HG03558 (cell line): Measurements from ENCODE around the gene WDFY1.
"Not testable (repeated sequence)": the region's sequence is repeated elsewhere in the genome, so short reads cannot be mapped to it uniquely, and the experiment has no call there.

Source experiments
- ATAC-seq: cut with Tn5 transposase; IDR thresholded peaks from one replicate; pipeline ENCODE4 v1.9.1; 2021; ENCODE audit warnings: moderate number of reproducible peaks; ENCODE audit not compliant: unreplicated experiment; ENCODE audit errors: extremely low read depth

WDFY1 gene

GRCh38 chr2:223900531-223900930, 44.6 kb downstream of the WDFY1 start:
- ATAC-seq, result no peak

- no peak for ATAC-seq
These were observed 45.1 kb downstream of the WDFY1 start for GRCh38 chr2:223900066-223900465.

DNA sequence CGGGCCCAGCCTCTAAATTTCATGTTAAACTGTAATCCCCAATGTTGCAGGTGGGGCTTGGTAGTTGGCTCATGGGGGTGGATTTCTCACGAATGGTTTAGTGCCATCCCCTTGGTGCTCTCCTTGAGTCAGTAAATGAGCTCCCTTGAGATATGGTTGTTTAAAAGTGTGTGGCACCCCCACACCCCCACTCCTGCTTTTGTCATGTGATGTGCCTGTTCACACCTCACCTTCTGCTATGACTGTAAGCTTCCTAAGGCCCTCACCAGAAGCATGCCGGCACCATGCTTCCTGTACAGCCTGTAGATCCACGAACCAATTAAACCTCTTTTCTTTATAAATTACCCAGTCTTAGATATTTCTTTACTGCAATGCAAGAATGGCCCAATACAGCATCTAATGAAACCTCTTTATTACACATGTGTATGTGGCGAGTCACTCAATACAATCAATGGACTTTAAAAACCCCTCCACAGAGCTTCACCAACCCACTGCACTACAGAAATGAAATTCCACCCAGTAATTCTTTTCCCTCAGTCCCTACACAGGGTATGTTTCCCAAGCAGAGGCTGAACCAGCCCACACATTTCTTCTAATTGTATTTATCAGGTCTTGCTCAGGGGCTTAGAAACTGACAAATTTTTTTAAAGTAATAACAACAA, 47.3 kb downstream of the WDFY1 start:
- ATAC-seq, result no peak

DNA sequence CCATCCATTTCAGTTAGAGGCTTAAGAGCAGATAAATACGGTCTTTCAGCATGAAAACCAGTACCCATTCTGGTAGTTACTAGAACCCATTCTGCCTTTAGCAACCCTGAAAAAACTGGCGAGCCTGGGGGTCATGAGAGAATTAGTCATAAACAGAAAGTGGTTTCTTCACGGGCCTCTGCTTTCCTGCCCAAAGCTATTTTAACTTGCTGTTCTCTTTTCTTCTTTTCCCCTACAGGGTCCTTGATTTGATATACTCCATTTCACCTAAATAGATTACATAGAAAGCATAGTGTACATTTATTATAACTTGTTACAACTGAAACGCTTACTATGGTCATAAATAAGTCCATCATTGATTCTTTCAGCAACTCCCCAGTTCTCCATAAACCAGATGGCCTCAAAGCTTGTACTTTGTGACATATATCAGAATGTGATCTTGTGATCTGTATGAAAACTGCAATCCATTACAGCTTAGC, 48.3 kb downstream of the WDFY1 start:
- ATAC-seq, result peak; percentile 50

DNA sequence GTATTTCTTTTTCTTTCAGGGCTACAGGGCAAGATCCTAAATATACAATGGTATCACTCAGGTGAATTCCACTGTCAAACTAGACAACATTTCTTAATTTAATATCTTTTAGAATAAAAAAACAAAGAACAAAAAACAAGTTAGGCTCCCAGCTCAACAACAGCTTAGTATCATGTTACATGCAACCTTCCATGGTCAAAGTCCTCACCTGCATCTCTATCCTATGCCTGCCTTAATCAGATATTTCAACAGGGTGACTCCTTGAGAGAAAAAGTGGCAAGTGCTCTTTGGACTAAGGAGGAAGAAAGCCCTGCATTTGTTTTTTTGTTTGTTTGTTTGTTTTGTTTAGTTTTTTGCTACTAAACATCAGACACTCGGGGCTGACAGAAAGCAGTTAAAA, 50.2 kb downstream of the WDFY1 start:
- no peak for ATAC-seq

DNA sequence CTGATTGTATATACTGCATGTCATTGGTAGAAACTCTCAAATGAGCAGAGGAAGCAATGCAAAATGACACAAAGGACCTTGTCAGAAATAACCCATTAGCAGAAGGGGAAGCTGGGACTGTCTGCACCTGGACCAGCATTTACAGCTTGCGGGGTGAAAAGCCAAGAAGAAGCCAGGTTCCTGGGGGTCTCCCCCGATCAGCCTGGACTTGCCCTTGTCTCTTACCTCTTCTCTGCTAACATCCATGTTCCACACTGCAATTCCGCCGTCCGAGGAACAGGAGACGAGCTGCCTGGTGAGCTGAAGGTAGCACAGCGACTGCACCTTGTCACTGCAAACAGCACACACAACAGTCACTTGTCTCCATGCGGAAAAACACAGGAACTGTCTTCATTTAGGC, 51.1 kb downstream of the WDFY1 start:
- ATAC-seq, result no peak

GRCh38 chr2:223890721-223891120, 54.4 kb downstream of the WDFY1 start:
- ATAC-seq, result no peak

DNA sequence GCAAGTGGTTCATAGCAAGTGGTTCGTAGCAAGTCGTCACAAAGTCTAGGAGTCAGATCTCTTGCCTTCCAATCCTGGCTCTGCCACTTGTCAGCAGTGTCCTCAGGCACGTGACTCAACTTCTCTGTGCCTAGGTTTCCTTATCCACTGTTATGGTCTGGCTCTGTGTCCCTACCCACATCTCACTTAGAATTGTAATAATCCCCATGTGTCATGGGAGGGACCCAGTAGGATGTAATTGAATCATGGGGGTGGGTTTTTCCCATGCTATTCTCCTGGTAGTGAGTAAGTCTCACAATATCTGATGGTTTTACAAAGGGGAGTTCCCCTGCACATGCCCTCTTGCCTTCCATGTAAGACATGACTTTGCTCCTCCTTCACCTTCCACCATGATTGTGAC, 55.9 kb downstream of the WDFY1 start:
- no peak for ATAC-seq

- ATAC-seq, result no peak
These were observed 56.9 kb downstream of the WDFY1 start for GRCh38 chr2:223888251-223888650.

- no peak for ATAC-seq
These were observed 58.0 kb downstream of the WDFY1 start for GRCh38 chr2:223887127-223887526.

DNA sequence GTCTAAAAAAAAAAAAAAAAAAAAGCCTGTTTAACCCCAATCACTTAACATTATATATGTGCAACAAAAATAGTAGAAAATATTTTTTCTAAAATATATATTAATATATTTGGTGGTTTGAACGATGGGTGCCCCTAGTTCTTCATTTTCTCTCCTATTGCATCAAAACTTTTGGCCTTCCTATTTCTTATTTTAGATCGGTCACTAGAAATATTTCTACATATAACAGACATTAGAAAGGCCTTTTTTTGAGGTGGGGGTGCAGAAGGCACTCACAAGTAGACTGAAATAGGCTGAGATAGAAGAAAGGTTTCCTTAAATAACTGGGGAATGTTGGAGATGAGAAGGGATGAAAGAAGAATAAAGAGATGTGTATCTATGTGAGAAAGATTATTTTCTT, 58.4 kb downstream of the WDFY1 start:
- no peak for ATAC-seq

- peak; percentile 80 for ATAC-seq
These were observed 60.7 kb downstream of the WDFY1 start for GRCh38 chr2:223884399-223884798.

- ATAC-seq, result no peak
These were observed 62.4 kb downstream of the WDFY1 start for GRCh38 chr2:223882715-223883114.

GRCh38 chr2:223880796-223881195, 64.3 kb downstream of the WDFY1 start:
- ATAC-seq, result no peak

GRCh38 chr2:223877721-223878410, 67.3 kb downstream of the WDFY1 start:
- ATAC-seq, result peak; percentile 62

DNA sequence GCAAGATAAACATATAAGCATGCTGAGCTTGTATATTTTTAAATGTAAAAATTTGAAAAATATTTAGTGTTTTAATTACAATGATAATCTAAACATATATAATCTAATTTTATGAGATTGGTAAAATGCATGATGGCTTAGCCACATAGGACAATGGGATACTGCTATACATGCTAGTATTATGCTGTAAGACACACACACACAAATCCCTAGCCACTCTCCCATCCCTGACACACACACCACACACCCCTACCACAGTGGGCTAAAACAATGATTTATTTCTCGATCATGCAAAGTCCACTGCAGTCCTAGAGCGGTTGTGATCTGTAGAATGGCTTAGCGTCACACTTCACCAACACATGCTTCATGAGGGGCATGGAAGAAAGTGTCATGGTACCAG, 71.5 kb downstream of the WDFY1 start:
- ATAC-seq, result no peak

DNA sequence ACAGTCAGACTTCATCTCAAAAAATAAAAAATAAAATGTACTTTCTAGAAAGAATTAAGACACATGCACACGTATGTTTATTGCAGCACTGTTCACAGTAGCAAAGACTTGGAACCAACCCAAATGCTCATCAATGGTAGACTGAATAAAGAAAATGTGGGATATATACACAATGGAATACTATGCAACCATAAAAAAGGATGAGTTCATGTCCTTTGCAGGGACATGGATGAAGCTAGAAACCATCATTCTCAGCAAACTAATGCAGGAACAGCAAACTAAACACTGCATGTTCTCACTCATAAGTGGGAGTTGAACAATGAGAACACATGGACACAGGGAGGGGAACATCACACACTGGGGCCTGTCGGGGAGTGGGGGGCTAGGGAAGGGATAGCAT, 72.4 kb downstream of the WDFY1 start:
- not testable (repeated sequence) for ATAC-seq

DNA sequence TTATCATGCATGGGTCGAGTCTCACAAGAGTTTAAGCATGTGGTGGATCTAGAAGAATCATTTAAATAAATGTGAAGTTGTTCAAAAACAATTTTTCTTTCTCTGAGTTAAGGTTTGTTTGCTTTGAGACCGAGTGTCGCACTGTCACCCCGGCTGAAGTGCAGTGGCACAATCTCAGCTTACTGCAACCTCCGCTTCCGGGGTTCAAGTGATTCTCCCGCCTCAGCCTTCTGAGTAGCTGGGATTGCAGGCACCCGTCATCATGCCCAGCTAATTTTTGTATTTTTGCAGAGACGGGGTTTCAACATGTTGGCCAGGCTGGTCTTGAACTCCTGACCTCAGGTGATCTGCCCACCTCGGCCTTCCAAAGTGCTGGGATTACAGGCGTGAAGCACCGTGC, 73.5 kb downstream of the WDFY1 start:
- ATAC-seq, result not testable (repeated sequence)

GRCh38 chr2:223870840-223871611, 74.1 kb downstream of the WDFY1 start:
- ATAC-seq, result no peak

- ATAC-seq, result peak; percentile 55
These were observed 77.1 kb downstream of the WDFY1 start for GRCh38 chr2:223868005-223868404.

DNA sequence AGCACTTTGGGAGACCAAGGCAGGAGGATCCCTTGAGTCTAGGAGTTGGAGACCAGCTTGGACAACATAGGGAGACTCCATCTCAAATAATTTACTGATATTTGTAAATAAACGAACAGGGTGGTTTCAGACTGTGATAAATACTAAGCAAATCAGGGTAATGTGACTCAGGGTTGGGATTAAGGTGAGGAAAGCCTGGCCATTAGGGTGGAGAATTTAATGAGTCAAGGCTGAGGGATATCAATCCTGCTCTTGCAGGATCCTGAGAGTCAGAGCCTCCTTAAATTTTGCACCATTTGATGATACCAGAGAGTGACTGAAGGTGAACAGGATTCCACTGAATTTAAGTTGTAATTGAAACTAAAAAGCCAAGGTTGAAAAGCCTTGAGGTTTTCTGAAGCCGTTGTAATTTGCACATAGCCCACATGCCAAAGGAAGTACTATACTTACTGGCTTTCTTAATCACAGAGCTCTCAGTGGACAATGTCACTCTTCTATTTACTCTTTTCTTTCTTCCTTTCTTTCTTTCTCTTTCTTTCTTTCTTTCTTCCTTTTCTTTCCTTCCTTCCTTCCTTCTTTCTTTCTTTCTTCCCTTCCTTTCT, 79.1 kb downstream of the WDFY1 start:
- ATAC-seq, result no peak
